GM12878 (cell line): Measurements from ENCODE around the gene CEP78. TPM values are rescaled to one million over a fixed set of nuclear protein-coding genes. Genes with fewer than 3 reads are reported as not detected.

Experiments
- ATAC-seq: fragments of 200-7000 bp; cut with Tn5 transposase; 3 replicates; pipeline ENCODE4 v1.9.1; 2020; ENCODE audit warnings: mild to moderate bottlenecking, moderate library complexity
- BruUV-seq: library from RNA; stranded (reverse); fragments of 400-500 nt; replicated peaks from 2 replicates; lab custom pipeline; 2021; lab: Mats Ljungman, UMichigan
- CTCF ChIA-PET: fragments of 300-600 bp; sonication (Branson Sonifier 250); formaldehyde crosslinking; extraction: SDS; loops from one replicate; lab custom pipeline; 2021; ENCODE audit warnings: inconsistent platforms; lab: Yijun Ruan, JAX
- POLR2A ChIA-PET: fragments of 350-600 bp; formaldehyde crosslinking; extraction: SDS; loops from one replicate; lab custom pipeline; 2021; ENCODE audit warnings: inconsistent platforms; lab: Charles Lee
- RAD21 ChIA-PET: fragments of 300-600 bp; sonication (Branson Sonifier 250); formaldehyde crosslinking; loops from one replicate; lab custom pipeline; 2023; ENCODE audit warnings: antibody characterized with exemption; ENCODE audit not compliant: unreplicated experiment; lab: Charles Lee
- SMC1A ChIA-PET: fragments of 300-600 bp; sonication (Branson Sonifier 250); formaldehyde crosslinking; loops from one replicate; lab custom pipeline; 2023; ENCODE audit not compliant: unreplicated experiment, uncharacterized antibody; lab: Charles Lee
- DNase-seq: peaks from one replicate; pipeline ENCODE4 v3.0.0-alpha.2; 2011; ENCODE audit warnings: low read depth, low spot score
- FAIRE-seq: peaks from 3 replicates; lab custom pipeline; 2011; peaks lifted over from hg19 to GRCh38; lab: Jason Lieb, UNC
- H2AFZ ChIP-seq: 2 replicates; pipeline ENCODE4 v1.6.0; 2011; ENCODE audit warnings: low read depth, low read length, control low read depth; ENCODE audit not compliant: control insufficient read depth
- H3K27ac ChIP-seq: 2 replicates; pipeline ENCODE4 v1.5.1; 2011; ENCODE audit warnings: control low read depth; ENCODE audit not compliant: control insufficient read depth, insufficient read depth
- H3K27me3 ChIP-seq, 2 experiments: replicated peaks in 1 of 2; 2 replicates each; pipeline versions ENCODE4 v1.6.0 to v1.6.1; 2011; ENCODE audit warnings: low read length in 1 of 2; ENCODE audit not compliant: control insufficient read depth in 2 of 2, insufficient read depth in 2 of 2
- H3K36me3 ChIP-seq, 2 experiments: 2 replicates each; pipeline ENCODE4 v1.5.1; 2011; ENCODE audit warnings: low read length in 1 of 2; ENCODE audit not compliant: control insufficient read depth in 2 of 2, insufficient read depth in 2 of 2
- H3K4me1 ChIP-seq: 2 replicates; pipeline ENCODE4 v1.6.1; 2011; ENCODE audit warnings: mild to moderate bottlenecking, low read length, moderate library complexity, mixed read lengths; ENCODE audit not compliant: control insufficient read depth, insufficient read depth
- H3K4me2 ChIP-seq: 2 replicates; pipeline ENCODE4 v1.6.0; 2011; ENCODE audit warnings: control low read depth; ENCODE audit not compliant: control insufficient read depth, insufficient read depth
- H3K4me3 ChIP-seq: fragments of 200-600 bp; sonication (generic); 2 replicates; pipeline ENCODE4 v1.5.1; 2016
- H3K79me2 ChIP-seq: 2 replicates; pipeline ENCODE4 v1.6.0; 2011; ENCODE audit warnings: low read length; ENCODE audit not compliant: control insufficient read depth, insufficient read depth
- H3K9ac ChIP-seq: 2 replicates; pipeline ENCODE4 v1.8.0; 2011; ENCODE audit warnings: low read length, control low read depth, mixed read lengths; ENCODE audit not compliant: control insufficient read depth, insufficient read depth
- H3K9me3 ChIP-seq: replicated peaks from 3 replicates; pipeline ENCODE4 v1.5.1; 2011; ENCODE audit warnings: mild to moderate bottlenecking, low read length; ENCODE audit not compliant: control insufficient read depth, insufficient read depth
- H4K20me1 ChIP-seq: 2 replicates; pipeline ENCODE4 v1.6.0; 2011; ENCODE audit not compliant: control insufficient read depth, insufficient read depth
- BCL11A ChIP-seq: IDR thresholded peaks from 2 replicates; pipeline ENCODE4 v1.6.1; 2011; ENCODE audit warnings: low read depth, low read length
- CEBPZ ChIP-seq: fragments of 150-350 bp; IDR thresholded peaks from 2 replicates; pipeline ENCODE4 v1.6.1; 2016; ENCODE audit warnings: low read depth, low read length
- CREM ChIP-seq: IDR thresholded peaks from 2 replicates; pipeline ENCODE4 v1.6.1; 2014; ENCODE audit warnings: antibody characterized with exemption, low read depth
- FOS ChIP-seq: IDR thresholded peaks from 3 replicates; pipeline ENCODE4 v1.6.1; 2011; ENCODE audit warnings: borderline replicate concordance; ENCODE audit not compliant: insufficient read length; ENCODE audit errors: extremely low read depth
- HDAC6 ChIP-seq: fragments of 200-600 bp; sonication (generic); IDR thresholded peaks from one replicate; pipeline ENCODE4 v1.8.0; 2017; ENCODE audit warnings: antibody characterized with exemption; ENCODE audit not compliant: unreplicated experiment
- MEF2A ChIP-seq: IDR thresholded peaks from 2 replicates; pipeline ENCODE4 v1.6.1; 2011; ENCODE audit warnings: low read depth, mild to moderate bottlenecking, low read length, moderate library complexity; ENCODE audit not compliant: insufficient read depth
- REST ChIP-seq: IDR thresholded peaks from 2 replicates; pipeline ENCODE4 v1.6.1; 2012; ENCODE audit warnings: mild to moderate bottlenecking, low read depth, low read length
- SKIL ChIP-seq: fragments of 450-650 bp; IDR thresholded peaks from 2 replicates; pipeline ENCODE4 v1.6.1; 2017; ENCODE audit warnings: mild to moderate bottlenecking, low read depth, inconsistent platforms; ENCODE audit not compliant: poor library complexity, severe bottlenecking
- SUZ12 ChIP-seq: fragments of 200-600 bp; sonication (generic); IDR thresholded peaks from one replicate; pipeline ENCODE4 v1.6.1; 2018; ENCODE audit warnings: antibody characterized with exemption, mild to moderate bottlenecking; ENCODE audit not compliant: unreplicated experiment
- TAF1 ChIP-seq: IDR thresholded peaks from 2 replicates; pipeline ENCODE4 v1.6.1; 2011; ENCODE audit warnings: mild to moderate bottlenecking, low read depth, low read length, borderline replicate concordance
- YY1 ChIP-seq: IDR thresholded peaks from 2 replicates; pipeline ENCODE4 v1.6.1; 2011; ENCODE audit warnings: low read depth, mild to moderate bottlenecking, low read length
- ZZZ3 ChIP-seq: IDR thresholded peaks from 2 replicates; pipeline ENCODE4 v1.6.1; 2011; ENCODE audit warnings: low read depth; ENCODE audit not compliant: control insufficient read depth, insufficient read length
- WGBS: methylation state at CpG from one replicate; pipeline ENCODE4 v1.1.6; 2016; ENCODE audit warnings: low lambda C conversion rate; ENCODE audit not compliant: insufficient replicate concordance, insufficient coverage; ENCODE audit errors: missing lambda C conversion rate; 5-methylcytosine and 5-hydroxymethylcytosine counted together
- in situ Hi-C: fragments of 300-500 bp; cut with MboI; formaldehyde crosslinking; loops from 9 replicates; pipeline ENCODE4 v1.14.3; 2018; ENCODE audit warnings: mixed read lengths
- intact Hi-C: fragments of 100-400 bp; cut with micrococcal nuclease; formaldehyde crosslinking; loops from one replicate; pipeline ENCODE4 v1.14.2; 2022; ENCODE audit not compliant: unreplicated experiment
- polyA plus RNA-seq, 11 experiments: library from polyadenylated mRNA; depleted of rRNA in 4 of 11; unstranded in 6 of 11; stranded (reverse) in 5 of 11; fragments of >200 nt; fragmentation: Nextera tagmentation in 4 of 11; fragmentation: Illumina TruSeq in 1 of 11; extraction: Ambion mirVana in 4 of 11; extraction: Trizol in 1 of 11; gene quantifications; 1 replicate in 1 of 11; 2 replicates in 10 of 11; pipeline versions ENCODE4 v1.2.1 to v1.2.3, GENCODE V29; 2011 to 2016; ENCODE audit warnings: inconsistent platforms in 2 of 11, missing spikeins in 2 of 11, low read depth in 1 of 11
- total RNA-seq, 4 experiments: library from RNA; depleted of rRNA in 3 of 4; stranded (reverse); fragments of >200 nt in 3 of 4; fragmentation: Illumina TruSeq in 1 of 4; extraction: Trizol in 1 of 4; gene quantifications; 2 replicates each; pipeline versions ENCODE4 v1.2.1 to v1.2.3, GENCODE V29; 2013 to 2021
- TF ChIP-seq, protein P1 (sequence below): IDR thresholded peaks from 2 replicates; pipeline ENCODE4 v1.6.1; 2011; ENCODE audit warnings: low read depth, low read length, improper control_type of control experiment, borderline replicate concordance

CEP78 gene
- total and polyA plus RNA-seq, 10 of the 15 experiments (the other 5 are each of a cell fraction or from before 2014, with no cell fraction given) = 4.1 to 44.9 (median 27.9) TPM

- Histone ChIP-seq H3K36me3 (peaks cover 2 to 7% of the 10 kb centered on the region in 2 experiments; a peak in 3 of 4 replicates), H3K9ac (no peak overlapping the region), H2AFZ (no peak overlapping the region), H3K4me1 (no peaks in the 10 kb centered on the region), H3K27ac (no peak overlapping the region), H3K27me3 (no peaks in the 10 kb centered on the region), H4K20me1 (no peaks in the 10 kb centered on the region), H3K4me3 (no peak overlapping the region), H3K9me3 (no peaks in the 10 kb centered on the region), H3K79me2 (no peaks in the 10 kb centered on the region), H3K4me2 (no peak overlapping the region)
- SMC1A ChIA-PET = interaction anchor here (1.3 kb wide), 1 partner anchor 18 kb away, joined by 3 read pairs; no protein-coding TSS in a partner anchor
- WGBS = 91% methylated on average over 11 of the region's 11 CpGs
- DNase-seq (no peak), ATAC-seq (no peak), FAIRE-seq (no peak)
- in situ Hi-C loops (no loop called here), intact Hi-C loops (no loop called here)
- CTCF ChIA-PET = interaction anchor here (1.1 kb wide), 1 partner anchor 55 kb away, joined by 3 read pairs; no protein-coding TSS in a partner anchor
- POLR2A ChIA-PET = no interaction called here
- no peak for TF ChIP-seq BCL11A
- TF ChIP-seq HDAC6 = no peak
- TF ChIP-seq YY1 = no peak
- TF ChIP-seq SKIL = no peak
- TF ChIP-seq REST = no peak
- no peak for TF ChIP-seq ZZZ3
- no peak for TF ChIP-seq MEF2A
- no peak for TF ChIP-seq FOS
- TF ChIP-seq CEBPZ = no peak
- TF ChIP-seq, protein P1, sequence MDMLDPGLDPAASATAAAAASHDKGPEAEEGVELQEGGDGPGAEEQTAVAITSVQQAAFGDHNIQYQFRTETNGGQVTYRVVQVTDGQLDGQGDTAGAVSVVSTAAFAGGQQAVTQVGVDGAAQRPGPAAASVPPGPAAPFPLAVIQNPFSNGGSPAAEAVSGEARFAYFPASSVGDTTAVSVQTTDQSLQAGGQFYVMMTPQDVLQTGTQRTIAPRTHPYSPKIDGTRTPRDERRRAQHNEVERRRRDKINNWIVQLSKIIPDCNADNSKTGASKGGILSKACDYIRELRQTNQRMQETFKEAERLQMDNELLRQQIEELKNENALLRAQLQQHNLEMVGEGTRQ = no peak
- no peak for TF ChIP-seq SUZ12
- TF ChIP-seq TAF1 = no peak
- no peak for TF ChIP-seq CREM
- no TSS peak for BruUV-seq
- RAD21 ChIA-PET = no interaction called here
These were observed 80.5 kb downstream of the CEP78 start for GRCh38 chr9:78316166-78316892.
